Heart left ventricle (tissue), 13 donors: ENCODE results near the gene PRAMEF15.
"Not testable (repeated sequence)": the region's sequence is repeated elsewhere in the genome, so short reads cannot be mapped to it uniquely, and the experiment has no call there.

Experiments used
- CTCF ChIP-seq, 12 donors: fragments of 200-600 bp; sonication (generic) in 4 of 12; IDR thresholded peaks; one replicate each; pipeline versions ENCODE4 v1.5.0 to v1.8.0; 2018 to 2022; ENCODE audit warnings: antibody characterized with exemption in 12 of 12, mild to moderate bottlenecking in 5 of 12
- POLR2A ChIP-seq, 2 donors: fragments of 450-650 bp; IDR thresholded peaks; one replicate each; pipeline ENCODE4 v1.6.1; 2017; ENCODE audit warnings: antibody characterized with exemption in 2 of 2, mild to moderate bottlenecking in 2 of 2, moderate library complexity in 2 of 2
- donor health status: ischemic (EF 13 %, LVEDD 7.1; RV severe dilation, severe dysfunction).
- donor health status: DM: no; HTN: yes; CAD: no.
- donor health status: DM: no; HTN: no; CAD: no.
- donor health status: ischemic (EF 25% LVEDD 6.9; RV normal size, moderate dysfunction).
- donor health status: ischemic (EF 25% LVEDD 5.7; RV mildly dilated, moderate dysfunction).
- donor health status: ischemic (EF 35%, LVEDD 5.7; RV mildly dilated, moderate dysfunction).
- donor health status: nonischemic (EF 11% LVEDD 7.7; RV severe dilation, severe dysfunction).
- donor health status: DM: yes; HTN: yes; CAD: no.
- donor health status: PGD.
- donor health status: ischemic (EF 29% LVEDD 5.4; RV normal size, mild dysfunction).
- donor health status: nonischemic (EF 23%, LVEDD 6.1; RV moderate dilation, normal function).

GRCh38 chr1:13298699-13299098, 16.7 kb upstream of the PRAMEF15 start:
- TF ChIP-seq POLR2A, CTCF (IDR thresholded peaks at IDR 0.05): not testable (repeated sequence)
